Measurements from ENCODE around the gene SRSF5. TPM values are rescaled to one million over a fixed set of nuclear protein-coding genes. Genes with fewer than 3 reads are reported as not detected.
"Not testable (repeated sequence)": the region's sequence is repeated elsewhere in the genome, so short reads cannot be mapped to it uniquely, and the experiment has no call there.

Gene SRSF5
- total RNA-seq, 1 experiment from 2014 or later, result 292 TPM

DNA sequence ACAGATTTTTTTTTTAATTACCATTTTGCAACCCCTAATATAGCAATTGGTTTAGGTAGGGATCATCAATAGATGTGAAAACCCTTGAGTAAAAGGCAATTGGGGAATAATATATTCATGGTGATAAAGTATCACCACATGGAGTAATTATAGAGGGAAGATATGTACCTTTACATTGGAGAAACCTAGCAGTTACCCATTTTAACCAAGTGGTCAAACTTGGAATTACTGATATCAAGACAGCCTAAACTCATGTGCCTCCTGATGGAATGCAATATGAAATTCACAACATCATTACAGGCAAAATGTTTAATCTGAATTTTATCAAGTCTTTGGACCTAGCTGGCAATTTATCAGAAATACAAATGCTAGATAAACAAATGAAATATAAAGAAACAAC lies 36.8 kb downstream of the SRSF5 start:
- H3K36me3 ChIP-seq (ENCODE audit: insufficient read depth, low read length), result no peaks in the 10 kb centered on the region
- DNase-seq, result no peak
- H3K27me3 ChIP-seq (ENCODE audit: low read length), result no peaks in the 10 kb centered on the region
- no peak overlapping the region for H2AFZ ChIP-seq (ENCODE audit: low read length)
- H3K9ac ChIP-seq (ENCODE audit: low read length), result no peak overlapping the region
- no peaks in the 10 kb centered on the region for H3K9me3 ChIP-seq (ENCODE audit: low read length)
- H3K4me1 ChIP-seq (ENCODE audit: low read length), result no peaks in the 10 kb centered on the region
- no peak overlapping the region for H3K4me3 ChIP-seq (ENCODE audit: low read length)
- no peaks in the 10 kb centered on the region for H4K20me1 ChIP-seq (ENCODE audit: insufficient read depth, low read depth, low read length)
- no peaks in the 10 kb centered on the region for H3K9me2 ChIP-seq (replicated peaks; ENCODE audit: insufficient read depth, low read length)
- H3K79me2 ChIP-seq (ENCODE audit: low read length), result no peaks in the 10 kb centered on the region
- H3K4me2 ChIP-seq (ENCODE audit: low read depth, low read length, poor library complexity, severe bottlenecking), result no peak overlapping the region
- no peak overlapping the region for H3K27ac ChIP-seq (ENCODE audit: low read length)

DNA sequence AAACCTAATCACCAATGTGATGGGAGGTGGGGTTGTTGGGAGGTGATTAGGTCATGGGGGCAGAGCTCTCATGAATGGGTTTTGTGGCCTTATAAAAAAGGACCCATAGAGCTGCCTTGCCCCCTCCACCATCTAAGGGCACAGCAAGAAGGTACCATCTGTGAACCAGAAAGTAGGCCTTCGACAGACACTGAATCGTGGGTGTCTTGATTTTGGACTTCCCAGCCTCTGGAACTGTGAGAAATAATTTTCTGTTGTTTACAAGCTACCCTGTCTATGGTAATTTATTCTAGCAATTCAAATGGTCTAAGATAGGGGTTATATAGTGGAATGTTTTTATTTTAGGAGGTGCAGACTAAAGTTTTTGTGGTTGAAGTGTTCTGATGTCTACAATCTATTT lies 38.0 kb downstream of the SRSF5 start:
- no peak for DNase-seq
- no peaks in the 10 kb centered on the region for H3K9me3 ChIP-seq (ENCODE audit: low read length)
- H3K36me3 ChIP-seq (ENCODE audit: insufficient read depth, low read length), result no peaks in the 10 kb centered on the region
- no peak overlapping the region for H2AFZ ChIP-seq (ENCODE audit: low read length)
- no peaks in the 10 kb centered on the region for H3K4me1 ChIP-seq (ENCODE audit: low read length)
- H3K4me3 ChIP-seq (ENCODE audit: low read length), result no peak overlapping the region
- H3K9me2 ChIP-seq (replicated peaks; ENCODE audit: insufficient read depth, low read length), result no peaks in the 10 kb centered on the region
- H3K27me3 ChIP-seq (ENCODE audit: low read length), result no peaks in the 10 kb centered on the region
- no peaks in the 10 kb centered on the region for H4K20me1 ChIP-seq (ENCODE audit: insufficient read depth, low read depth, low read length)
- no peak overlapping the region for H3K9ac ChIP-seq (ENCODE audit: low read length)
- no peak overlapping the region for H3K4me2 ChIP-seq (ENCODE audit: low read depth, low read length, poor library complexity, severe bottlenecking)
- H3K79me2 ChIP-seq (ENCODE audit: low read length), result no peaks in the 10 kb centered on the region
- H3K27ac ChIP-seq (ENCODE audit: low read length), result no peak overlapping the region

DNA sequence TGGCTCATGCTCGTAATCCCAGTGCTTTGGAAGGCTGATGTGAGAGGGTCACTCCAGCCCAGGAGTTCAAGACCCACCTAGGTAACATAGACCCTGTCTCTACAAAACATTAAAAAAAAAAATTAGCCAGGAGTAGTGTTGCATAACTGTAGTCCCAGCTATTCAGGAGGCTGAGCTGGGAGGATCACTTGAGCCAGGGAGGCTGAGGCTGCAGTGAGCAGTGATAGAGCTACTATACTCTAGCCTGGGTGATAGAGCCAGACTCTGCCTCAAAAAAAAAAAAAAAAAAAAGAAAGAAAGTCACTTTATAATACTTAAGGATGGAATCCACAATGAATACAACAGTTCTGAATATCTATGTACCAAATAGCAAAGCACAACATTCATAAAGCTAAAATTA lies 40.2 kb downstream of the SRSF5 start:
- Histone ChIP-seq H3K9ac (ENCODE audit: low read length) (no peak overlapping the region), H3K27ac (ENCODE audit: low read length) (no peak overlapping the region), H3K4me3 (ENCODE audit: low read length) (no peak overlapping the region), H3K4me1 (ENCODE audit: low read length) (no peaks in the 10 kb centered on the region), H3K9me2 (replicated peaks; ENCODE audit: insufficient read depth, low read length) (no peaks in the 10 kb centered on the region), H3K79me2 (ENCODE audit: low read length) (no peaks in the 10 kb centered on the region), H3K4me2 (ENCODE audit: low read depth, low read length, poor library complexity, severe bottlenecking) (no peak overlapping the region), H3K9me3 (ENCODE audit: low read length) (no peaks in the 10 kb centered on the region), H4K20me1 (ENCODE audit: insufficient read depth, low read depth, low read length) (no peaks in the 10 kb centered on the region), H3K27me3 (ENCODE audit: low read length) (no peaks in the 10 kb centered on the region), H3K36me3 (ENCODE audit: insufficient read depth, low read length) (no peaks in the 10 kb centered on the region), H2AFZ (ENCODE audit: low read length) (no peak overlapping the region)
- DNase-seq, result no peak

DNA sequence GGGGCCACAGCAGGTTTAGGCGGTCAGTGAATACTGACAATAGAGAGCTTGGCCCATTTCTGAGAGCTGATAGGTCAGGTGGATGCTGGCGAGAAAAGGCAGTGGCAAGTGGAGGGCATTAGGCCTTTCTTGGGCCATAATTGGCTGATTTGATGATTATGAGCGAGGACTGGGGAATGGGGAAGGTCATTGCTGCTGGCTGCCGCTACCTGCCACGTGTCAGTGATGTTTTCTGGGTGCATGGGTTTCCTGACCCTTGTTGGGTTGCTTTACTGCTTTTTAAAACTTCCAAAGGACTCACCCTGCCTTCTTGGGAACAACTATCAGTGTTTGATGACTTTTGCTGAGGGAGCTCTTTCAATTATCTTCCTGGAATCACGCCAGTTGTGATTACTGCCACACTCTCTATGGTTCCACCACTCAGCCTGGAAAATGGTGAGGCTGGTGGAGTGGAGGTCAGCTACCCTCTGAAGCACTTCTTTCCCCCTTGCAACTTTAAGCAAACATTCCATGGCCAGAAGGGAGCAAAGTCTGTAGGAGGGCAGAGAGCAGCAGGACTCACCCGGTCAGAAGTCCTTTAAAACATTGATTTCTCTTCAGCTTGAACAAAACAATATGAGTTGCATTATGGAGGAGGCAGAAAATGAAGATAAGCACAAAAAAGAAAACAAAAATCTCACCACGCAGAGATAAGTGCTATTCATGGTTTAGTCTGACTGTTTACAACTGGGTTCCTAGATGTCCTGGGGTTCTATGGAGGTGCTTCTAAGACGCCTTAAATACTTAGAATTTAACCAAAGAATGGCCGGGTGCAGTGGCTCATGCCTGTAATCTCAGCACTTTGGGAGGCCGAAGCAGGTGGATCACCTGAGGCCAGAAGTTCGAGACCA lies 42.2 kb downstream of the SRSF5 start:
- Histone ChIP-seq H3K27me3 (ENCODE audit: low read length) (no peaks in the 10 kb centered on the region), H2AFZ (ENCODE audit: low read length) (no peak overlapping the region), H3K9ac (ENCODE audit: low read length) (no peak overlapping the region), H3K27ac (ENCODE audit: low read length) (no peak overlapping the region), H3K79me2 (ENCODE audit: low read length) (no peaks in the 10 kb centered on the region), H3K4me1 (ENCODE audit: low read length) (no peaks in the 10 kb centered on the region), H3K9me3 (ENCODE audit: low read length) (no peaks in the 10 kb centered on the region), H4K20me1 (ENCODE audit: insufficient read depth, low read depth, low read length) (no peaks in the 10 kb centered on the region), H3K9me2 (replicated peaks; ENCODE audit: insufficient read depth, low read length) (no peaks in the 10 kb centered on the region), H3K36me3 (ENCODE audit: insufficient read depth, low read length) (no peaks in the 10 kb centered on the region), H3K4me3 (ENCODE audit: low read length) (no peak overlapping the region), H3K4me2 (ENCODE audit: low read depth, low read length, poor library complexity, severe bottlenecking) (no peak overlapping the region)
- DNase-seq, result no peak

DNA sequence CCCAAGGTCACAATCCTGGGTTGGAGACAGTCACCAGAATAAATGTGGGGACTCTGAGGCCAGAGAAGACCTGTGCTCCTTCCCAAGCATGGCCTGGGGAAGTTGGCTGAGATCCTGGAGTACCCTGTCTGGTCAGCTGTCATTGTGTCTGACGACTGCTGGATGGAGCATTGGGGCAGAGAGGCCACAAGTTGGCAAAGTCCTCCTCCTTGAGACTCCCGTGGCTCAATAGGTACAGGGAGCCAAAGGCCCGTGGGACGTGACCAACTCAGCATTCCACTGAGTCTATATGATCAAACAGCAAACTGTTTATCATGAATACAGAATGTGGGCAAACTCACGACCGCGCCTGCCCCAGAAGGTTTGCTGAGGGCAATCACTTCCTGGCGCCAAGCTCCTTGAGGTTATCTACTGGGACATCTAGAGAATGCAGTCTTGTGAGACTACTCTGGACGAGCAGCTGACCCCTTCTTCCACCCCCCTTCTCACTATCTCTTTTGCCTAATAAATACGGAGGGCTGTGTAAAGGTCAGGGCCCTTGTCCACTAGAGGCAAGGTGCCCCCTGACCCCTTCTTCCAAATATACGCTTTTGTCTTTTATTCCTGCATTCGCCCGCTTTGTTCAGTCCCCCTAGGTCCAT lies 44.4 kb downstream of the SRSF5 start:
- no peak overlapping the region for H3K9ac ChIP-seq (ENCODE audit: low read length)
- H3K9me3 ChIP-seq (ENCODE audit: low read length), result no peaks in the 10 kb centered on the region
- H3K36me3 ChIP-seq (ENCODE audit: insufficient read depth, low read length), result no peaks in the 10 kb centered on the region
- no peaks in the 10 kb centered on the region for H3K9me2 ChIP-seq (replicated peaks; ENCODE audit: insufficient read depth, low read length)
- DNase-seq, result no peak
- no peak overlapping the region for H3K4me3 ChIP-seq (ENCODE audit: low read length)
- H3K27ac ChIP-seq (ENCODE audit: low read length), result no peak overlapping the region
- no peak overlapping the region for H2AFZ ChIP-seq (ENCODE audit: low read length)
- H4K20me1 ChIP-seq (ENCODE audit: insufficient read depth, low read depth, low read length), result no peaks in the 10 kb centered on the region
- H3K4me2 ChIP-seq (ENCODE audit: low read depth, low read length, poor library complexity, severe bottlenecking), result no peak overlapping the region
- H3K4me1 ChIP-seq (ENCODE audit: low read length), result no peaks in the 10 kb centered on the region
- H3K79me2 ChIP-seq (ENCODE audit: low read length), result no peaks in the 10 kb centered on the region
- H3K27me3 ChIP-seq (ENCODE audit: low read length), result no peaks in the 10 kb centered on the region

DNA sequence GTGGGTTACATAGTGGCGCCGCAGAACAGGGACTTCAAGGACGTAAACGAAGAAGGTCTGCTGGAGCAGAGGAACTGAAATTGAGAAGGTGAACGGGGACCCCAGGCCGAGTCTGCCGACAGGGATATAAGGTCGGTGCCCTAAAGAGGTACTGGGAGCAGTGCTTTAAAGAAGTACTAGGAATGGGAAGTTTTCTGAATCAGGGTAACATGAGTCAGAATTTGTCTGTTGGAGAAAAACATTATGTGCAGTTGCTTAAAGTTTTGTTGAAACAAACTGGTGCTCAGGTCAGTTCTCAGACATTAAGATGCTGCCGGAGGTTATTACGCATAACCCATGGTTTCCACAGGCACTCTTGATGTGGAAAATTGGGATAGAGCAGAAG lies 44.9 kb downstream of the SRSF5 start:
- no peak overlapping the region for H3K9ac ChIP-seq (ENCODE audit: low read length)
- no peaks in the 10 kb centered on the region for H3K4me1 ChIP-seq (ENCODE audit: low read length)
- no peak overlapping the region for H3K4me2 ChIP-seq (ENCODE audit: low read depth, low read length, poor library complexity, severe bottlenecking)
- H4K20me1 ChIP-seq (ENCODE audit: insufficient read depth, low read depth, low read length), result no peaks in the 10 kb centered on the region
- H3K27me3 ChIP-seq (ENCODE audit: low read length), result no peaks in the 10 kb centered on the region
- H3K27ac ChIP-seq (ENCODE audit: low read length), result no peak overlapping the region
- H3K9me2 ChIP-seq (replicated peaks; ENCODE audit: insufficient read depth, low read length), result no peaks in the 10 kb centered on the region
- H3K4me3 ChIP-seq (ENCODE audit: low read length), result no peak overlapping the region
- H2AFZ ChIP-seq (ENCODE audit: low read length), result no peak overlapping the region
- no peaks in the 10 kb centered on the region for H3K36me3 ChIP-seq (ENCODE audit: insufficient read depth, low read length)
- no peak for DNase-seq
- no peaks in the 10 kb centered on the region for H3K9me3 ChIP-seq (ENCODE audit: low read length)
- H3K79me2 ChIP-seq (ENCODE audit: low read length), result no peaks in the 10 kb centered on the region

DNA sequence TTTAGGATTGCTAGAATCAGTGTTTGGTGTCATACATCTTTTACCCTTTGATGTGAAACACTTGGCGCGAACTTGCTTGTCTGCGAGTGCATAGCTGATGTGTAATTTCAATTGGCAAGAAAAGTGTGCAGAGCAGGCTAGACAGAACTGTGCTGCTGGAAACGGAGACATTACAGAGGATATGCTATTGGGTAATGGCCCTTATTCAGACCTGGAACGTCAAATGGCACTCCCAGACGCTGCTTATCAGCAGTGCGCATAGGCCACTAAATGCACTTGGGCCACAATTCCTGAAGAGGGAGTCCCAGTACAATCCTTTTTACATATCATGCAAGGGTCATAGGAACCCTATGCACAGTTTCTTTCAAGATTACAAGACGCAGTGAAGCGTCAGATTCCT lies 45.8 kb downstream of the SRSF5 start:
- H3K4me2 ChIP-seq (ENCODE audit: low read depth, low read length, poor library complexity, severe bottlenecking), result no peak overlapping the region
- H3K27ac ChIP-seq (ENCODE audit: low read length), result no peak overlapping the region
- no peak overlapping the region for H3K9ac ChIP-seq (ENCODE audit: low read length)
- no peaks in the 10 kb centered on the region for H3K79me2 ChIP-seq (ENCODE audit: low read length)
- no peak overlapping the region for H3K4me3 ChIP-seq (ENCODE audit: low read length)
- no peaks in the 10 kb centered on the region for H3K36me3 ChIP-seq (ENCODE audit: insufficient read depth, low read length)
- DNase-seq, result peak; percentile 67
- H2AFZ ChIP-seq (ENCODE audit: low read length), result no peak overlapping the region
- no peaks in the 10 kb centered on the region for H3K27me3 ChIP-seq (ENCODE audit: low read length)
- H3K9me2 ChIP-seq (replicated peaks; ENCODE audit: insufficient read depth, low read length), result no peaks in the 10 kb centered on the region
- H3K9me3 ChIP-seq (ENCODE audit: low read length), result no peaks in the 10 kb centered on the region
- H3K4me1 ChIP-seq (ENCODE audit: low read length), result no peaks in the 10 kb centered on the region
- H4K20me1 ChIP-seq (ENCODE audit: insufficient read depth, low read depth, low read length), result no peaks in the 10 kb centered on the region

DNA sequence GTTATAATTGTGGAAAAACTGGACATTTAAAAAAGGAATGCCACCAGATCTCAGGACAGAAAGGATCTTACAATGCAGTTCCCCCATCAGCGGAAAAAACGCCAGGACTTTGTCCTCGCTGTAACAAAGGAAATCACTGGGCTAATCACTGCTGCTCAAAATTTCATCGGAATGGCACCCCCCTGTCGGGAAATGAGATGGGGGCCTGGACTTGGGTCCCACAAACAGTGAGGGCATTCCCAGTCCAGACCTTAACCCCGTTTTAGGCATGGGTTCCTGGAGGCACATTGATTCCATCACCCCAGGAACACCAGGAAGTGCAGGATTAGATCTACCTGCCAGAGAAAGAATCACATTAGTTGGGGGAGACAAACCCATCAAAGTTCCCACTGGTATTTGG lies 46.4 kb downstream of the SRSF5 start:
- not testable (repeated sequence) for H3K9me2 ChIP-seq (replicated peaks; ENCODE audit: insufficient read depth, low read length); H3K4me3 ChIP-seq (ENCODE audit: low read length); H3K4me1 ChIP-seq (ENCODE audit: low read length); H2AFZ ChIP-seq (ENCODE audit: low read length); H3K9me3 ChIP-seq (ENCODE audit: low read length); H3K27me3 ChIP-seq (ENCODE audit: low read length); H3K4me2 ChIP-seq (ENCODE audit: low read depth, low read length, poor library complexity, severe bottlenecking); H3K27ac ChIP-seq (ENCODE audit: low read length); H3K79me2 ChIP-seq (ENCODE audit: low read length); H3K9ac ChIP-seq (ENCODE audit: low read length); H4K20me1 ChIP-seq (ENCODE audit: insufficient read depth, low read depth, low read length); DNase-seq; H3K36me3 ChIP-seq (ENCODE audit: insufficient read depth, low read length)

Data from Karpas-422 (cell line).